ENCODE measurements around the gene ADAM15. TPM values are rescaled to one million over a fixed set of nuclear protein-coding genes. Genes with fewer than 3 reads are reported as not detected.

Gene ADAM15
- total RNA-seq, 1 donor from 2014 or later = 101 TPM

DNA sequence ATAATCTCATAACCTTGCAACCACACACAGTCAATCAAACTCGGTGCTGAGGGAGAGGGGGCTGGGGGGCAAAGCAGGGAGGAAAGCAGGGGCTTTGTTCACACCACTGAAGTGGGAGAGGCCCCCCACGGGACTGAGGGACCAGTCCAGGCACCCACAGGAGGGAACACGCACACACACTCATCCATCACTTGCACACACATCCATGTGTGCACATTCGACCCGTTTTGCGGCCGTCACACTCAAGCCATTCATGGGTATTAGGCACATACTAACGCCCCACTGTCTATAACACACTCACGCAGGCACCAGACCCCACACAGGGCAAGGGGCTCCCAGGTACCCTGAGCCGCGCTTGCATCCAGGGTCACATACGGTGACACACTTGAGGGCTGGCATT lies 41.5 kb downstream of the ADAM15 start:
- DNase-seq (ENCODE audit: missing footprints) (no peak), ATAC-seq (no peak)
- intact Hi-C loops (cut with DNase I) = no loop called here

DNA sequence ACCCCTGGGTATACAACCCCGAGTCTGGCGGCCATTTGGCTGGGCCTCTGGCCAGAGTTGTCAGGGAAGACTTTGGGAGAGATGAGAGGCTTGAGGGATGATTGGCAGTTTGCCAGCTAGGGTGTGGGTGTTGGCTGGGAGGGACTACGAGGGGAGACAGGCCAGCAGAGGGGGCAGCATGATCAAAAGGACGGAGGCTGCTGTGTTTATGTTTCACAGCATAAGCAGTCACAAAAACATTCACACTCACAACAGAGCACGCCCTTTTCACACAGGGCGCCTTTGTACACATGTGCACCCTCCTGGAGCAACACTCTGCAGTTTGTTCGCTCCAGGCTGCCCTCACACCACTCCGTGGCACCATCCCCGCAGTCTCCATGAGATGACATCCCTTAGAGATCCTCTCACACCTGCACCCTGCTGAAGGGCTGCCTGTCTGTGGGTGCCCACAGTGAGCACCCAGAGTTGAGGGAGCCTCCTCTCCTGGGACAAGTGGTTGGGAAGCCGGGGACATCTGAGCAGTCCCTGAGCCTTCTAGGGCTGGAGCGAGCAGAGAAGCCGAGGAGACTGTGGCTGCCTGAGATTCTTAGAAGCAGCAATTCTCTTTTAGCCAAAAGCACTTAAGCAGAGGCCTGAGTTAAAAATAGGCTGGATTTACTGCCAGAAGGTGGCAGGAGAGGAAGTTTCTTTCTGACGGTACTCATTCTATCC lies 43.0 kb downstream of the ADAM15 start:
- DNase-seq (ENCODE audit: missing footprints) = no peak
- peak; percentile 45 for ATAC-seq
- intact Hi-C loops (cut with DNase I) = loop anchor here (2.0 kb wide), 1 partner anchor 33 kb away; the partner anchor contains the start of gene EFNA1

DNA sequence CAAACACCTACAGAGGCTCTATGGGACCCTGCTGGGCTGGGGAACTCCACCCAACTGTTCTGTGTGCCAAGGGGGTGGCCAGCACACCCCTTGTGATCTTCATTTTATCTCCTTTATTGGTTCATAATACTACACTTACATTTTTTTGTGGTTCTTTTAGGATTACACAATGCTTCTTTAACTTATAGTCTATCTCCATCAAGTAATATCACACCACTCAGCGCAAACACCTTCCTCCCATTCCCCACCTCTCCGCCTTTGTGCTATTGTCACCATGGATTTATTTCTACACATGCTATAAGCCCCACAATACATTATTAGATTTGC lies 43.5 kb downstream of the ADAM15 start:
- intact Hi-C loops (cut with DNase I) = loop anchor here (2.0 kb wide), 1 partner anchor 32 kb away; the partner anchor contains the start of gene EFNA1
- DNase-seq (ENCODE audit: missing footprints) (no peak), ATAC-seq (no peak)

DNA sequence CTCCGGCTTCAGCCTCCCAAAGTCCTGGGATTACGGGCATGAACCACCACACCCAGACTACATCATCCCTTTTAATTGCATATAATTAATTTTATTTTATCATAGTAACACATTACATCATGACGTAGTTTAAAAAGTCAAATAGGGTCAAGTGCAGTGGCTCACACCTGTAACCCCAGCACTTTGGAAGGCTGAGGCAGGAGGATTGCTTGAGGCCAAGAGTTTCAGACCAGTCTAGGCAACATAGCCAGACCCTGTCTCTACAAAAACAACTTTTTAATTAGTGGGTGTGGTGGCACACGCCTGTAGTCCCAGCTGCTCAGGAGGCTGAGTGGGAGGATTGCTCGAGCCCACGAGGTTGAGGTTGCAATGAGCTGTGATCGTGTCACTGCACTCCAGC lies 48.2 kb downstream of the ADAM15 start:
- intact Hi-C loops (cut with DNase I) = no loop called here
- ATAC-seq (no peak), DNase-seq (ENCODE audit: missing footprints) (no peak)

DNA sequence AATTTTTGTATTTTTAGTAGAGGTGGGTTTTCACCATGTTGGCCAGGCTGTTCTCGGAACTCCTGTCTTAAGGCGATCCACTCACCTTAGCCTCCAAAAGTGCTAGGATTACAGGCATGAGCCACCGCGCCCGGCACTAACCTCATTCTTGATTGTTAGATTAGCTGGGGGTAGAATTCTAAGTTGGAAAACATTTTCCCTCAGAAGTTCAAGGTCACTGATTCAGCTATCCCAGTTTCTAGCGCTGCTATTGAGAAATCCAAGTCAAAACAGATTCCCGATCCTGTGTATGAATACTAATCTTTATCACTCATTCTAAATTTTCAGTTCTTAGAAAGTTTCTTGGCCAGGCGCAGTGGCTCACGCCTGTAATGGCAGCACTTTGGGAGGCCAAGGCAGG lies 52.2 kb downstream of the ADAM15 start:
- ATAC-seq (no peak), DNase-seq (ENCODE audit: missing footprints) (no peak)
- intact Hi-C loops (cut with DNase I) = no loop called here

DNA sequence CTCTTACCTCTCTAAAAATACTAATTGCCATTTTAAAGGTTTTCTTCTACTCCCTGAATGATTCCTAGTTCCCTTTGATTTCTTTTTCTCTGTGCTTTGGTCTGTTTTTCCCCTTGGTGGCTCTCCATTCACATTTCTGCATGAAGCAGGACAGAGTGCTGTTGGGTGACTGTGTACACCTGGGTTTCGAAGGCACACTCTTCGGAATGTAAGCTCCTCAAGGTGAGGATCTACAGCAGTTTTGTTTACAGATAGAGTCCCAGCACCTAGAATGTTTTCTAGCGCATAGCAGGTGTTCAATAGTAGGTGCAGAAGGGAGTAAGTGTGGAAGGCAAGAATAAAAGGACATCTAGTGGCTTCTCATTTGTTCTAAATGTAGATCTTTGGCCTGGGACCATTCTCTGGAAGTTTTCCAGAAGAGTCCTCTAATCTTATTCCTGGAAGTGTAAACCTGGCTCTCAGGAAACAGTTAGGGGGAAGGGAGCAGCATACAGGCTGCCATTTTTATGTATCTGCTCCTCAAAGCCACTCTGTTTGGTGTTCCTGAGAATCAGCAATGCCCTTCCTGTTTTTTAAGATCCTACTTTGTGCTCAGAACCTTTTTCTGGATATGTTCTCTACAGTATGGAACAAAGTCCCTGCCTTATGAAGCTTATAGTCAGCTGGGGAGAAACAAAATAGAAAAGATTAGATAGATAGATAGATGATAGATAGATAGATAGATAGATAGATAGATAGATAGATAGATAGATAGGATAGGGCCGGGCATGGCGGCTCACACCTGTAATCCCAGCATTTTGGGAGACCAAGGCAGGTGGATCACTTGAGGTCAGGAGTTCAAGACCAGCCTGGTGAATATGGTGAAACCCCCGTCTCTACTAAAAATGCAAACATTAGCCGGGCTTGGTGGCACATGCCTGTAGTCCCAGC lies 53.8 kb downstream of the ADAM15 start:
- intact Hi-C loops (cut with DNase I) = no loop called here
- ATAC-seq (no peak), DNase-seq (ENCODE audit: missing footprints) (no peak)

DNA sequence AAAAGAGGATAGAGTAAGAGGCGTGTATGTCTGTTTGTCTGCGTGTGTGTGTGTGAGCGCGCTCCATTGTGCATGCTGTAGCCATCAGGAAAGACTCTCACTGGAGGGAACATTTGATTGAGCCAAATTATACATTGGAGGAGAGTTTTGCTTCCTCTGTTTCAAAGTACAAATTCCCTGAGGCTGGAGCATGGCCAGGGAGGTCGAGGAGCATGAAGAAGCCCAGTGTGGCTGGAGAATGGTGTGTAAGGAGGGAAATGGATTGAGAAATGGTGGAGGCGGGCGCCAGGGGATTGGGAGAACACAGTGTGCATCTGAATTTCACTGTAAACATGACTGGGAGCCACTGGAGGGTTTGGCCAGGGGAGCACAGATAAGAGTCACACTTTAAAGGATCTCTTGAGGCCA lies 54.5 kb downstream of the ADAM15 start:
- DNase-seq (ENCODE audit: missing footprints) (no peak), ATAC-seq (peak; percentile 34)
- intact Hi-C loops (cut with DNase I) = no loop called here

DNA sequence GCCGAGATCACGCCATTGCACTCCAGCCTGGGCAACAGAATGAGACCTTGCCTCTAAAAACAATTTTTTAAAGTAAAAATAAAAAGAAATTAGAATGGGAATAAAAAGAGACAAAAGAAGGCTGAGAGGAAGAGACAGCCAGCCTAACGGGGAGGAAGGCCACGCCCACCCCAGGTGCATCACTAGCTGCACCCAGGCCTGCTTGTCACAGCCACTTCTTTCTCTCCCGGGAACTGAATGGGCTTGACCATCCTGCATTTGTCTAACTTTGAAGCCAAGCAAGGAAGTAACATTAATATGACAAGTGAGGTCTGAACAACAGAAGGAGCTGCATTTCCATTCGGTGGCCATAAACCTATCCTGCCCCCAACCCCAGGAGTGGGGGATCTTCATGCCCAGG lies 55.7 kb downstream of the ADAM15 start:
- no peak for DNase-seq (ENCODE audit: missing footprints)
- no peak for ATAC-seq
- intact Hi-C loops (cut with DNase I) = no loop called here

DNA sequence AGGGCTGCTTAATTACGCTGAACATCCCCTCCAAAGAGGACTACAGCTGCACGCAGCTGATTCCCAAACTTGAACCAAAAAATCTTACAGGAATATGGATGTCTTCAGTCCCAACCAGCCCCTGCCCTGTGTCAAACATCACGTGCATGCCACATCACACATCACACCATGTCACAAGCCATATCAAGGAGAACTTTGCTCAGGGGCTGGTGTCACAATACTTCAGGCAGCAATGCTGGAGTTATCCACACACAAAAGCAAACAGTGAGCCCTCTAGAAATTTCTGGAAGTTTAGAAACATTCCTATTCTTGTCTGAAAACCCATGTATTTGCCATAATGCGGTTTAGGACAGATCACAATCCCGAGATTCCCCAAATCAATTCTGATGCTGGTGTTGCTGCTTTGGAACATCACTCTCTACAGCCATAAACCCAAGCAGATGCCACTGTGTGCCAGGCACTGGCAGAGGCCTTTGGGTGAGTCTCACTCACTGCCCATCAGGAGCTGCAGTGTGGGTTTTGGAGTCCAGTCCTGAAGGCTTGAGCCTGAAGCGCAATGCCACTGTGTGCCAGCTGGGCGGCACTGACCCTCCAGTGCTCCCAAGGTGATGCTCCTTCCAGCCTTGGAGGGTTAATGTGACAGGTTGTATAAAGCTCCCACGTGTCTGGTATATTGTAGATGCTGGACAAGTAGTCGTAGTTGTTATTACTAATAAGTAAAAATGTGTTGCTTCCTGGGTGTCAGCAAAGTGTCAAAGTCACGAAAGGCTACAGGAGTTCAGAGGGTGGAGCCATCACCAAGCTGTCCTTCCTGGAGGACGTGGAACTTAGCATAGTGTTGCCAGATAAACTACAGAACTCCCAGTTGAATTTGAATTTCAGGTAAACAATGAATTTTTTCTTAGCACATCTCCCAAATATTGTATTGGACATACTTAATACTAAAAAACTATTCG lies 56.5 kb downstream of the ADAM15 start:
- intact Hi-C loops (cut with DNase I) = no loop called here
- ATAC-seq = no peak

DNA sequence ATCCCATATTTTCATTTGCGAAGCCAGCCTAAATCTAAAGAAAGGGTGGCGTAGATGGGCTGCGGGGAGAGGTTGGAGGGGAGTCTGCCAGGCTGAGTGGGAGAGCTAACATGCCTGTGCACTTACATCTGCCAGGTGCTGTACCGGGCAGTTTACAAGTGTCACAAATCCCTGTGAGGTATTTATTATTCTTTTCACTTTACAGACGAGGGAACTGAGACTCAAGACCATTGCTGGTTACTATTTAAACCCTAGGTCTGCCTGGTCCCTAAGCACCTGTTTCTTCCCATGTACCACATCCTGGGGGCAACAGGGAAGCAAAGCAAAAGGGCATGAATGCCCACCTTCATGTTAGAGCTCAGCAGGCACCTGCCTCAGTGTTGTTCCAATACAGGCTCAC lies 57.2 kb downstream of the ADAM15 start:
- no peak for DNase-seq (ENCODE audit: missing footprints)
- ATAC-seq = no peak
- intact Hi-C loops (cut with DNase I) = no loop called here

More for the DNA sequence above, 56.5 kb downstream of the ADAM15 start:
- DNase-seq (ENCODE audit: missing footprints) = no peak

DNA sequence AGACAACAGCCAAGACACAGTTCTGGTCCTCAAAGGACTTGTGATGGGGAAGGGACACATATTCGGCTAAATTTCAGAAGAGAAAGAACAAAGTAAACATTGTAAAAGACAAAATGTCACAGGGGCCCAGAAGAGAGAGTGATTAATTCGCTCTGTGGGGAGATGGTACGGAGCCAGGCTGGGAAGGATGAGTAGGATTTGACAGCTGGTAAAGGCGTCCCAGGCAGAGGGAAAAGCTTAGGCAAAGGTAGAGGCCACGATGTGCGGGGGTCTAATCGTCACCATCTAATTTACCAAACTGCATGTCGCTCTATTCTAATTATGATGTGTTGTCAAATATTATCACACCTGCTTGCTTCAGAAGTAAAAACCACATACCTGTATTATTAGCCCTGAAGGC lies 59.3 kb downstream of the ADAM15 start:
- DNase-seq (ENCODE audit: missing footprints) = no peak
- no peak for ATAC-seq
- intact Hi-C loops (cut with DNase I) = no loop called here

DNA sequence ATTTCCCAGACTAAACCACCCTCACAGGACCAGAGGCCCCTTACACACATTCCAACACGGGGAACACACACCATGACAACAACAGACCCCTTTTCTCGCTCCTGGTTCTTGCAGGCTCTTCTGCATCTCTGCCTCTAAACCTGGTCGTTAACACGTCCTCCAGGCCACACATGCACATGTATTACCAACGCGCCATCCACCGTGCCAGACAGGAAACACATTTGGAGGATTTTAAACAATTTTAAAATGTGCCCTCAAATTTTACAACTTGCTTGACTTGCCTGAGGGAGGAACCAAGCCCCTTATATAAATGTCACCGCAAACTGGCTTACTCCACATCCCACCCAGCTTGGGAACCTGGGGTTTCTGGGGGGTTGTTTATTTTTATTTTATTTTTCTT lies 59.7 kb downstream of the ADAM15 start:
- intact Hi-C loops (cut with DNase I) = no loop called here
- DNase-seq (ENCODE audit: missing footprints) (no peak), ATAC-seq (no peak)

Other genes with a start within 250 kb of the ADAM15 start
- 3.4 TPM for gene KCNN3, start 181.0 kb upstream of the ADAM15 start, total RNA-seq
- 71.1 TPM for gene PMVK, start 114.6 kb upstream of the ADAM15 start, total RNA-seq
- 55.9 TPM for gene PBXIP1, start 95.2 kb upstream of the ADAM15 start, total RNA-seq
- gene PYGO2, start 89.5 kb upstream of the ADAM15 start, total RNA-seq = 16.0 TPM
- gene SHC1, start 80.6 kb upstream of the ADAM15 start, total RNA-seq = 60.4 TPM
- 22.2 TPM for gene CKS1B, start 76.6 kb upstream of the ADAM15 start, total RNA-seq
- 30.8 TPM for gene FLAD1, start 68.0 kb upstream of the ADAM15 start, total RNA-seq
- gene LENEP, start 57.7 kb upstream of the ADAM15 start, total RNA-seq = not detected
- gene ZBTB7B, start 48.5 kb upstream of the ADAM15 start, total RNA-seq = 53.3 TPM
- 0.35 TPM for gene DCST2, start 17.5 kb upstream of the ADAM15 start, total RNA-seq
- gene DCST1, start 17.5 kb upstream of the ADAM15 start, total RNA-seq = not detected
- 2.1 TPM for gene EFNA4, start 12.4 kb downstream of the ADAM15 start, total RNA-seq
- 1.1 TPM for gene EFNA3, start 27.5 kb downstream of the ADAM15 start, total RNA-seq
- 43.9 TPM for gene EFNA1, start 76.6 kb downstream of the ADAM15 start, total RNA-seq
- gene SLC50A1, start 84.5 kb downstream of the ADAM15 start, total RNA-seq = 9.3 TPM
- gene DPM3, start 89.2 kb downstream of the ADAM15 start, total RNA-seq = 55.7 TPM
- gene KRTCAP2, start 122.0 kb downstream of the ADAM15 start, total RNA-seq = 118 TPM
- 0.16 TPM for gene TRIM46, start 122.5 kb downstream of the ADAM15 start, total RNA-seq
- 5.7 TPM for gene THBS3, start 156.6 kb downstream of the ADAM15 start, total RNA-seq
- 16.5 TPM for gene MTX1, start 157.4 kb downstream of the ADAM15 start, total RNA-seq
- gene ENTREP3, start 204.2 kb downstream of the ADAM15 start, total RNA-seq = 14.5 TPM
- 55.4 TPM for gene SCAMP3, start 211.0 kb downstream of the ADAM15 start, total RNA-seq
- gene CLK2, start 222.2 kb downstream of the ADAM15 start, total RNA-seq = 20.9 TPM
- gene HCN3, start 226.1 kb downstream of the ADAM15 start, total RNA-seq = 1.8 TPM